GM12875 (cell line): ENCODE results near the gene ATP2B3.

Source experiments
- H3K4me3 ChIP-seq: one replicate; pipeline ENCODE4 v1.5.1; 2011; ENCODE audit warnings: low read depth, low read length, control low read depth
- CTCF ChIP-seq: IDR thresholded peaks from 2 replicates; pipeline ENCODE4 v1.5.1; 2011; ENCODE audit warnings: low read depth, mild to moderate bottlenecking, control low read depth, inconsistent platforms, low read length, moderate library complexity, borderline replicate concordance; ENCODE audit not compliant: insufficient read depth

The ATP2B3 gene

GRCh38 chrX:153515435-153515834 is 2.0 kb upstream of the ATP2B3 start:
- TF ChIP-seq CTCF = no peak
- no peak overlapping the region for H3K4me3 ChIP-seq

- H3K4me3 ChIP-seq = no peak overlapping the region
- TF ChIP-seq CTCF = no peak
These were observed 1.4 kb upstream of the ATP2B3 start for GRCh38 chrX:153516073-153516472.

- TF ChIP-seq CTCF = no peak
- no peak overlapping the region for H3K4me3 ChIP-seq
These were observed 748 bp downstream of the ATP2B3 start for GRCh38 chrX:153517946-153518834.

- H3K4me3 ChIP-seq = no peak overlapping the region
- no peak for TF ChIP-seq CTCF
These were observed 2.3 kb downstream of the ATP2B3 start for GRCh38 chrX:153519569-153520286.

GRCh38 chrX:153520287-153520917 is 3.0 kb downstream of the ATP2B3 start:
- TF ChIP-seq CTCF = no peak
- H3K4me3 ChIP-seq = no peak overlapping the region

- TF ChIP-seq CTCF = no peak
- H3K4me3 ChIP-seq = no peak overlapping the region
These were observed 3.6 kb downstream of the ATP2B3 start for GRCh38 chrX:153521034-153521433.
